HEK293 (cell line): Measurements from ENCODE around the gene ZBTB25.
"Not testable (repeated sequence)": the region's sequence is repeated elsewhere in the genome, so short reads cannot be mapped to it uniquely, and the experiment has no call there.

Source experiments
- MEIS1 ChIP-seq: sonication (generic); formaldehyde crosslinking; IDR thresholded peaks from 2 replicates; pipeline ENCODE4 v1.8.1; 2022; ENCODE audit warnings: missing genetic modification reagents, mild to moderate bottlenecking, borderline replicate concordance
- MYNN ChIP-seq: fragments of 450-650 bp; formaldehyde crosslinking; IDR thresholded peaks from 2 replicates; pipeline ENCODE4 v1.5.1; 2016; ENCODE audit warnings: missing biosample characterization, missing genetic modification characterization, borderline replicate concordance
- RBAK ChIP-seq: fragments of 450-650 bp; formaldehyde crosslinking; IDR thresholded peaks from 2 replicates; pipeline ENCODE4 v1.5.1; 2016; ENCODE audit warnings: missing biosample characterization, missing genetic modification characterization
- ZNF214 ChIP-seq: fragments of 450-650 bp; formaldehyde crosslinking; IDR thresholded peaks from 2 replicates; pipeline ENCODE4 v1.5.1; 2017; ENCODE audit warnings: missing biosample characterization, mild to moderate bottlenecking, missing genetic modification characterization, borderline replicate concordance
- TF ChIP-seq, protein P1 (sequence below): fragments of 450-650 bp; IDR thresholded peaks from 2 replicates; pipeline ENCODE4 v1.5.1; 2018; ENCODE audit warnings: missing biosample characterization, mild to moderate bottlenecking, missing genetic modification characterization
- TF ChIP-seq, protein P2 (sequence below): fragments of 450-650 bp; formaldehyde crosslinking; IDR thresholded peaks from 2 replicates; pipeline ENCODE4 v1.5.1; 2016; ENCODE audit warnings: missing biosample characterization, missing genetic modification characterization

DNA sequence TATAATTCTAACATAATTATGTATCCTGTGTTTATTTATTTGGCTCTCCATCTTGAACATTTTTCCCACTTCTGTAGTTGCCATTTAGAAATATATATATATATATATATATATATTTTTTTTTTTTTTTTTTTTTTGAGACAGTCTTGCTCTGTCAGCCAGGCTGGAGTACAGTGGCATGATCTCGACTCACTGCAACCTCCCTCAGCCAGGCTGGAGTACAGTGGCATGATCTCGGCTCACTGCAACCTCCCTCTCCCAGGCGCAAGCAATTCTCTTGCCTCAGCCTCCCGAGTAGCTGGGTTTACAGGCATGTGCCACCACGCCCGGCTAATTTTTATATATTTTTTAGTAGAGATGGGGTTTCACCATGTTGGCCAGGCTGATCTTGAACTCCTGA, 14.0 kb upstream of the ZBTB25 start:
- TF ChIP-seq, protein P1, sequence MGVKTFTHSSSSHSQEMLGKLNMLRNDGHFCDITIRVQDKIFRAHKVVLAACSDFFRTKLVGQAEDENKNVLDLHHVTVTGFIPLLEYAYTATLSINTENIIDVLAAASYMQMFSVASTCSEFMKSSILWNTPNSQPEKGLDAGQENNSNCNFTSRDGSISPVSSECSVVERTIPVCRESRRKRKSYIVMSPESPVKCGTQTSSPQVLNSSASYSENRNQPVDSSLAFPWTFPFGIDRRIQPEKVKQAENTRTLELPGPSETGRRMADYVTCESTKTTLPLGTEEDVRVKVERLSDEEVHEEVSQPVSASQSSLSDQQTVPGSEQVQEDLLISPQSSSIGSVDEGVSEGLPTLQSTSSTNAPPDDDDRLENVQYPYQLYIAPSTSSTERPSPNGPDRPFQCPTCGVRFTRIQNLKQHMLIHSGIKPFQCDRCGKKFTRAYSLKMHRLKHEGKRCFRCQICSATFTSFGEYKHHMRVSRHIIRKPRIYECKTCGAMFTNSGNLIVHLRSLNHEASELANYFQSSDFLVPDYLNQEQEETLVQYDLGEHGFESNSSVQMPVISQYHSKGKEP (tag by site-specific recombination): not testable (repeated sequence)
- TF ChIP-seq ZNF214 (tag by site-specific recombination); MYNN (tag by site-specific recombination); RBAK; MEIS1 (CRISPR knock-in tag): not testable (repeated sequence)
- TF ChIP-seq, protein P2, sequence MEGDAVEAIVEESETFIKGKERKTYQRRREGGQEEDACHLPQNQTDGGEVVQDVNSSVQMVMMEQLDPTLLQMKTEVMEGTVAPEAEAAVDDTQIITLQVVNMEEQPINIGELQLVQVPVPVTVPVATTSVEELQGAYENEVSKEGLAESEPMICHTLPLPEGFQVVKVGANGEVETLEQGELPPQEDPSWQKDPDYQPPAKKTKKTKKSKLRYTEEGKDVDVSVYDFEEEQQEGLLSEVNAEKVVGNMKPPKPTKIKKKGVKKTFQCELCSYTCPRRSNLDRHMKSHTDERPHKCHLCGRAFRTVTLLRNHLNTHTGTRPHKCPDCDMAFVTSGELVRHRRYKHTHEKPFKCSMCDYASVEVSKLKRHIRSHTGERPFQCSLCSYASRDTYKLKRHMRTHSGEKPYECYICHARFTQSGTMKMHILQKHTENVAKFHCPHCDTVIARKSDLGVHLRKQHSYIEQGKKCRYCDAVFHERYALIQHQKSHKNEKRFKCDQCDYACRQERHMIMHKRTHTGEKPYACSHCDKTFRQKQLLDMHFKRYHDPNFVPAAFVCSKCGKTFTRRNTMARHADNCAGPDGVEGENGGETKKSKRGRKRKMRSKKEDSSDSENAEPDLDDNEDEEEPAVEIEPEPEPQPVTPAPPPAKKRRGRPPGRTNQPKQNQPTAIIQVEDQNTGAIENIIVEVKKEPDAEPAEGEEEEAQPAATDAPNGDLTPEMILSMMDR (tag by site-specific recombination): not testable (repeated sequence)
